Stimulated activated naive CD8-positive, alpha-beta T cell treated with anti-CD3 and anti-CD28 coated beads, Interleukin-15, Interleukin-2, amounts not matched to agents 100 ng/mL and 50 ng/mL, for 24 hours (primary cell): ENCODE results near the gene UBE4B.
"Not testable (repeated sequence)": the region's sequence is repeated elsewhere in the genome, so short reads cannot be mapped to it uniquely, and the experiment has no call there.

Experiments used
- H3K27ac Mint-ChIP-seq: one replicate; pipeline ENCODE4 v1.8.0; 2021; ENCODE audit warnings: mild to moderate bottlenecking, mixed read lengths
- H3K27me3 Mint-ChIP-seq: one replicate; pipeline ENCODE4 v1.8.0; 2021; ENCODE audit warnings: mixed read lengths
- H3K36me3 Mint-ChIP-seq: one replicate; pipeline ENCODE4 v1.8.0; 2021; ENCODE audit warnings: low read depth, mixed read lengths
- H3K4me1 Mint-ChIP-seq: one replicate; pipeline ENCODE4 v1.8.0; 2021; ENCODE audit warnings: low read depth, mixed read lengths
- H3K4me3 Mint-ChIP-seq: one replicate; pipeline ENCODE4 v1.8.0; 2021; ENCODE audit warnings: mild to moderate bottlenecking, mixed read lengths
- H3K9me3 Mint-ChIP-seq: one replicate; pipeline ENCODE4 v1.8.0; 2021; ENCODE audit warnings: mixed read lengths

The UBE4B gene

GRCh38 chr1:10178597-10179405 lies 146.0 kb downstream of the UBE4B start:
- peaks cover 49% of the 10 kb centered on the region for H3K36me3 Mint-ChIP-seq
- no peak overlapping the region for H3K27ac Mint-ChIP-seq
- H3K4me1 Mint-ChIP-seq, result no peaks in the 10 kb centered on the region
- H3K4me3 Mint-ChIP-seq, result no peak overlapping the region
- H3K9me3 Mint-ChIP-seq, result peaks cover 12% of the 10 kb centered on the region
- no peaks in the 10 kb centered on the region for H3K27me3 Mint-ChIP-seq

- H3K27me3 Mint-ChIP-seq, result no peaks in the 10 kb centered on the region
- H3K27ac Mint-ChIP-seq, result no peak overlapping the region
- peaks cover 11% of the 10 kb centered on the region for H3K9me3 Mint-ChIP-seq
- no peak overlapping the region for H3K4me3 Mint-ChIP-seq
- H3K4me1 Mint-ChIP-seq, result no peaks in the 10 kb centered on the region
- peaks cover 44% of the 10 kb centered on the region for H3K36me3 Mint-ChIP-seq
Observed at GRCh38 chr1:10179406-10180091, 146.8 kb downstream of the UBE4B start.

GRCh38 chr1:10181154-10181553 lies 148.4 kb downstream of the UBE4B start:
- Mint-ChIP-seq H3K27ac (no peak overlapping the region), H3K9me3 (peaks cover under 1% of the 10 kb centered on the region), H3K27me3 (no peaks in the 10 kb centered on the region), H3K4me3 (no peak overlapping the region), H3K36me3 (peaks cover 31% of the 10 kb centered on the region), H3K4me1 (no peaks in the 10 kb centered on the region)

GRCh38 chr1:10185759-10186158 lies 153.0 kb downstream of the UBE4B start:
- no peaks in the 10 kb centered on the region for H3K27me3 Mint-ChIP-seq
- H3K9me3 Mint-ChIP-seq, result no peaks in the 10 kb centered on the region
- H3K4me3 Mint-ChIP-seq, result no peak overlapping the region
- H3K4me1 Mint-ChIP-seq, result no peaks in the 10 kb centered on the region
- H3K27ac Mint-ChIP-seq, result no peak overlapping the region
- H3K36me3 Mint-ChIP-seq, result peaks cover 12% of the 10 kb centered on the region

- Mint-ChIP-seq H3K9me3 (no peaks in the 10 kb centered on the region), H3K27ac (no peak overlapping the region)
Observed at GRCh38 chr1:10186331-10187025, 153.7 kb downstream of the UBE4B start.

GRCh38 chr1:10187026-10187334 lies 154.2 kb downstream of the UBE4B start:
- Mint-ChIP-seq H3K27ac (no peak overlapping the region), H3K27me3 (no peaks in the 10 kb centered on the region), H3K9me3 (no peaks in the 10 kb centered on the region), H3K36me3 (peaks cover 5% of the 10 kb centered on the region), H3K4me1 (no peaks in the 10 kb centered on the region), H3K4me3 (no peak overlapping the region)

More at GRCh38 chr1:10186331-10187025, 153.7 kb downstream of the UBE4B start:
- no peaks in the 10 kb centered on the region for H3K27me3 Mint-ChIP-seq
- H3K36me3 Mint-ChIP-seq, result peaks cover 5% of the 10 kb centered on the region
- no peaks in the 10 kb centered on the region for H3K4me1 Mint-ChIP-seq
- no peak overlapping the region for H3K4me3 Mint-ChIP-seq

- Mint-ChIP-seq H3K4me3 (no peak overlapping the region), H3K9me3 (no peaks in the 10 kb centered on the region), H3K27ac (no peak overlapping the region), H3K4me1 (no peaks in the 10 kb centered on the region), H3K27me3 (no peaks in the 10 kb centered on the region), H3K36me3 (no peaks in the 10 kb centered on the region)
Observed at GRCh38 chr1:10188133-10188650, 155.4 kb downstream of the UBE4B start.

GRCh38 chr1:10189659-10190058 lies 156.9 kb downstream of the UBE4B start:
- H3K27me3 Mint-ChIP-seq, result no peaks in the 10 kb centered on the region
- H3K9me3 Mint-ChIP-seq, result no peaks in the 10 kb centered on the region
- H3K4me3 Mint-ChIP-seq, result no peak overlapping the region
- no peaks in the 10 kb centered on the region for H3K4me1 Mint-ChIP-seq
- H3K27ac Mint-ChIP-seq, result no peak overlapping the region
- no peaks in the 10 kb centered on the region for H3K36me3 Mint-ChIP-seq

- no peaks in the 10 kb centered on the region for H3K9me3 Mint-ChIP-seq
- peaks cover 4% of the 10 kb centered on the region for H3K27me3 Mint-ChIP-seq
- no peak overlapping the region for H3K27ac Mint-ChIP-seq
- no peak overlapping the region for H3K4me3 Mint-ChIP-seq
- H3K36me3 Mint-ChIP-seq, result no peaks in the 10 kb centered on the region
- H3K4me1 Mint-ChIP-seq, result no peaks in the 10 kb centered on the region
Observed at GRCh38 chr1:10192263-10192662, 159.5 kb downstream of the UBE4B start.

- H3K9me3 Mint-ChIP-seq, result no peaks in the 10 kb centered on the region
- no peaks in the 10 kb centered on the region for H3K4me1 Mint-ChIP-seq
- H3K36me3 Mint-ChIP-seq, result no peaks in the 10 kb centered on the region
- H3K4me3 Mint-ChIP-seq, result no peak overlapping the region
- peaks cover 9% of the 10 kb centered on the region for H3K27me3 Mint-ChIP-seq
- H3K27ac Mint-ChIP-seq, result no peak overlapping the region
Observed at GRCh38 chr1:10193288-10193687, 160.5 kb downstream of the UBE4B start.

- H3K27ac Mint-ChIP-seq, result no peak overlapping the region
- H3K9me3 Mint-ChIP-seq, result no peaks in the 10 kb centered on the region
- no peaks in the 10 kb centered on the region for H3K4me1 Mint-ChIP-seq
- H3K27me3 Mint-ChIP-seq, result peaks cover 10% of the 10 kb centered on the region
- H3K4me3 Mint-ChIP-seq, result no peak overlapping the region
- no peaks in the 10 kb centered on the region for H3K36me3 Mint-ChIP-seq
Observed at GRCh38 chr1:10195570-10195969, 162.8 kb downstream of the UBE4B start.

GRCh38 chr1:10196976-10197375 lies 164.2 kb downstream of the UBE4B start:
- H3K4me3 Mint-ChIP-seq, result no peak overlapping the region
- H3K27me3 Mint-ChIP-seq, result peaks cover 10% of the 10 kb centered on the region
- H3K27ac Mint-ChIP-seq, result no peak overlapping the region
- no peaks in the 10 kb centered on the region for H3K4me1 Mint-ChIP-seq
- no peaks in the 10 kb centered on the region for H3K9me3 Mint-ChIP-seq
- H3K36me3 Mint-ChIP-seq, result no peaks in the 10 kb centered on the region

GRCh38 chr1:10200620-10201019 lies 167.9 kb downstream of the UBE4B start:
- peaks cover 10% of the 10 kb centered on the region for H3K27me3 Mint-ChIP-seq
- no peaks in the 10 kb centered on the region for H3K4me1 Mint-ChIP-seq

GRCh38 chr1:10204003-10204642 lies 171.4 kb downstream of the UBE4B start:
- no peaks in the 10 kb centered on the region for H3K9me3 Mint-ChIP-seq
- H3K27me3 Mint-ChIP-seq, result peaks cover 4% of the 10 kb centered on the region
- H3K4me3 Mint-ChIP-seq, result no peak overlapping the region
- peaks cover 1% of the 10 kb centered on the region for H3K4me1 Mint-ChIP-seq
- no peaks in the 10 kb centered on the region for H3K36me3 Mint-ChIP-seq
- no peak overlapping the region for H3K27ac Mint-ChIP-seq

More at GRCh38 chr1:10200620-10201019, 167.9 kb downstream of the UBE4B start:
- H3K4me3 Mint-ChIP-seq, result no peak overlapping the region
- H3K9me3 Mint-ChIP-seq, result no peaks in the 10 kb centered on the region
- H3K36me3 Mint-ChIP-seq, result no peaks in the 10 kb centered on the region
- H3K27ac Mint-ChIP-seq, result no peak overlapping the region

- H3K9me3 Mint-ChIP-seq, H3K36me3 Mint-ChIP-seq, H3K27me3 Mint-ChIP-seq, H3K27ac Mint-ChIP-seq, H3K4me3 Mint-ChIP-seq: not testable (repeated sequence)
- H3K4me1 Mint-ChIP-seq, result peaks cover 11% of the 10 kb centered on the region
Observed at GRCh38 chr1:10205206-10205605, 172.4 kb downstream of the UBE4B start.
